Ascending aorta (tissue), 2 donors: ENCODE data around the gene SLC24A3. TPM values are rescaled to one million over a fixed set of nuclear protein-coding genes. Genes with fewer than 3 reads are reported as not detected.

ENCODE experiments used
- DNase-seq, 2 donors: peaks; one replicate each; pipeline ENCODE4 v3.0.0-alpha.2; 2019; ENCODE audit warnings: low spot score in 2 of 2
- H3K27ac ChIP-seq, 2 donors: fragments of 200-600 bp; sonication (generic); one replicate each; pipeline ENCODE4 v1.5.1; 2016 to 2017; ENCODE audit warnings: mild to moderate bottlenecking in 1 of 2
- H3K27me3 ChIP-seq: fragments of 200-600 bp; sonication (generic); one replicate; pipeline ENCODE4 v1.5.1; 2017
- H3K36me3 ChIP-seq, 2 donors: fragments of 200-600 bp; sonication (generic); one replicate each; pipeline ENCODE4 v1.5.1; 2016
- H3K4me1 ChIP-seq, 2 donors: fragments of 200-600 bp; sonication (generic); one replicate each; pipeline ENCODE4 v1.5.1; 2016 to 2017; ENCODE audit warnings: mild to moderate bottlenecking in 1 of 2
- H3K4me3 ChIP-seq, 2 donors: fragments of 200-600 bp; sonication (generic); one replicate each; pipeline ENCODE4 v1.5.1; 2016 to 2017; ENCODE audit warnings: mild to moderate bottlenecking in 1 of 2
- H3K9me3 ChIP-seq, 2 donors: fragments of 200-600 bp; sonication (generic); one replicate each; pipeline ENCODE4 v1.5.1; 2016
- CTCF ChIP-seq, 3 experiments: fragments of 200-600 bp in 2 of 3; fragments of 450-650 bp in 1 of 3; sonication (generic) in 2 of 3; IDR thresholded peaks; one replicate each; pipeline ENCODE4 v1.5.1; 2016 to 2019; ENCODE audit warnings: antibody characterized with exemption in 3 of 3, mild to moderate bottlenecking in 1 of 3, moderate library complexity in 1 of 3
- intact Hi-C: fragments of 100-400 bp; cut with DNase I; formaldehyde crosslinking; loops from one replicate; pipeline ENCODE4 v1.15.1; 2023
- total RNA-seq: library from RNA; depleted of rRNA; stranded (reverse); fragments of >200 nt; gene quantifications from one replicate; pipeline ENCODE4 v1.1.0, GENCODE V29; 2016

Gene SLC24A3
- total RNA-seq, 1 donor from 2014 or later: 12.9 TPM

DNA sequence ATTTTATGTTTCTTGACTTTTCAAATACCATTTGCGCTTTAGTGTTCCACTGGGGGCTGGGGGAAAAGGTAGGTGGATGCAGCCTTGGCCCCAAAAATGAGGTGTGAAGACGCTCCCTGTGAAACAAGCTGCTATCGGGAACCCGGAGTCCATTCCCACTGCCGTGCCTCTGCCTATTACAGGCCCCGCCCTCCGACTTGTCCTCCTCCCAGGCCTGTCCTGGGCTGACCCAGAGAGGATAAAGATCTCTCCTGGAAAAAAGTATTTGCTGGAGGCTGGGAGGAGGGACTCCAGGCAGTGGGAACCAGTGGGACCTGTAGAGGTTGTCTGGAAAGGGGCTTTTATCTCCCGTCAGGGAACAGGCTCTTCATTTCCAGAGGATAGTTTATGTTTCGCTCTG is 215.0 kb downstream of the SLC24A3 start:
- H3K4me3 ChIP-seq: no peak overlapping the region
- H3K27ac ChIP-seq: no peak overlapping the region
- DNase-seq: no peak
- H3K27me3 ChIP-seq: no peaks in the 10 kb centered on the region
- H3K36me3 ChIP-seq: no peaks in the 10 kb centered on the region
- H3K9me3 ChIP-seq: no peaks in the 10 kb centered on the region
- peaks cover 0 to 8% of the 10 kb centered on the region in 2 donors for H3K4me1 ChIP-seq
- intact Hi-C loops: no loop called here
- no peak for TF ChIP-seq CTCF (IDR thresholded peaks at IDR 0.05)

DNA sequence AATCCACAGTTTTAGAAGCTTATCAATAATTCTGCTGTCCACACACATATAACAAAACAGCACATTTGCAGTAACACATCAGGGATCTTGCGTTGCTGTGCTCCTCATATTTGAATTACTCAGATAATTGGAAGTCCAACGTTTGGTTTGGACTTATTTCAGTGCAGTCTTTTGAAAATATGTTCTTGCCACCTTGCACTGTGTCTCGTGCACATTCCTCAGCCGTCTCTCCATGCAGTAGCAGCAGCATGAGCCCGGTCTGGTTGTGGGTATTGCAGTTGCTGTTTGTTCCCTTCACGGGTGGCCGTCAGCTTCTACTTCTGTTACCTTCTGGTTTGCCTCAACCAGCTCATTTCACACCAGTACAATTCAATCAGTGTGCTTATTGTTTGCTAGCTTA is 215.5 kb downstream of the SLC24A3 start:
- Histone ChIP-seq H3K27ac (no peak overlapping the region), H3K9me3 (no peaks in the 10 kb centered on the region), H3K36me3 (no peaks in the 10 kb centered on the region), H3K27me3 (no peaks in the 10 kb centered on the region), H3K4me3 (no peak overlapping the region), H3K4me1 (peaks cover 0 to 8% of the 10 kb centered on the region in 2 donors)
- intact Hi-C loops: no loop called here
- no peak for TF ChIP-seq CTCF (IDR thresholded peaks at IDR 0.05)
- DNase-seq: no peak

DNA sequence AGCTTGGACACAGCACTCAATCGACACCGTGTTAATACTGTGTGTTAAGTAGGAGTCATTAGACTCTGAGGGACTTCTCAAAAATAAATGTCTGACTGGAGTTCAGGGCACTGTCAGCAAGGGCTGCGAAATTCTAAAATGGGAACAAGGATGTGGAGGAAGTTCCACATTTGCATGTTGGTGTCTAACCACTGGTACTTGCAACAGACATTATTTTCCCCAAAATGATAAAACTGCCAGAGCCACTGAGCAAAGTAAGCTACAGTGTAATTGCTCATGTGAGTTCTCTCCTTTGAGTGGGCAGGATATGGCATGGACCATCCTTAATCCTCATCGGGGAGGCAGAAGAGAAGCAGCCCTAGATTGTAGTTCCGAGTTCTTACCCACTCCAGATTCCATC is 215.9 kb downstream of the SLC24A3 start:
- Histone ChIP-seq H3K4me1 (peaks cover 0 to 8% of the 10 kb centered on the region in 2 donors), H3K9me3 (no peaks in the 10 kb centered on the region), H3K36me3 (no peaks in the 10 kb centered on the region), H3K27me3 (no peaks in the 10 kb centered on the region), H3K27ac (no peak overlapping the region), H3K4me3 (no peak overlapping the region)
- TF ChIP-seq CTCF (IDR thresholded peaks at IDR 0.05): no peak
- intact Hi-C loops: no loop called here
- DNase-seq: no peak

DNA sequence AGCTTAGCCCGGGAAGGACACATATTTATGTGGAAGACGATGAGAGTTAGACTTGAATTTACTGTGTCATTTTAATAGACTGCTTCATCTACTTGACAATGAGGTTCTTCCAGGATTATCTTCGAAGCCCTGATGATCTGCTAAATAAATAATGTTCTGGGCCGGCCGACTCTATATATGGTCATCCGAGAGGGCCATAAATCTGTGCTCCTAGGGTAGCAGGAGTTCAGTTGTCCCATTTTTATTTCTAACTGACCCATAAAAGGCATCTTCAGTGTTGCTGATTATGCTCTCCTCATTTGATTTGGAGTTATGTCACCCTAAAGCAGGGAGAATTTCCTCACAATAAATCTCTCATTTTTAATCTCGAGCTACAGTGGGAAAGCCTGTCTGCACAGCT is 217.1 kb downstream of the SLC24A3 start:
- H3K36me3 ChIP-seq: no peaks in the 10 kb centered on the region
- no peak for TF ChIP-seq CTCF (IDR thresholded peaks at IDR 0.05)
- intact Hi-C loops: no loop called here
- no peak overlapping the region for H3K27ac ChIP-seq
- no peak overlapping the region for H3K4me3 ChIP-seq
- DNase-seq: no peak
- peaks cover 0 to 8% of the 10 kb centered on the region in 2 donors for H3K4me1 ChIP-seq
- H3K27me3 ChIP-seq: no peaks in the 10 kb centered on the region
- H3K9me3 ChIP-seq: no peaks in the 10 kb centered on the region

GRCh38 chr20:19430641-19431315 is 218.3 kb downstream of the SLC24A3 start:
- H3K36me3 ChIP-seq: no peaks in the 10 kb centered on the region
- no peaks in the 10 kb centered on the region for H3K27me3 ChIP-seq
- H3K4me3 ChIP-seq: no peak overlapping the region
- no peak for TF ChIP-seq CTCF (IDR thresholded peaks at IDR 0.05)
- intact Hi-C loops: no loop called here
- H3K27ac ChIP-seq: no peak overlapping the region
- no peak for DNase-seq
- no peaks in the 10 kb centered on the region for H3K9me3 ChIP-seq
- H3K4me1 ChIP-seq: peaks cover 0 to 8% of the 10 kb centered on the region in 2 donors

DNA sequence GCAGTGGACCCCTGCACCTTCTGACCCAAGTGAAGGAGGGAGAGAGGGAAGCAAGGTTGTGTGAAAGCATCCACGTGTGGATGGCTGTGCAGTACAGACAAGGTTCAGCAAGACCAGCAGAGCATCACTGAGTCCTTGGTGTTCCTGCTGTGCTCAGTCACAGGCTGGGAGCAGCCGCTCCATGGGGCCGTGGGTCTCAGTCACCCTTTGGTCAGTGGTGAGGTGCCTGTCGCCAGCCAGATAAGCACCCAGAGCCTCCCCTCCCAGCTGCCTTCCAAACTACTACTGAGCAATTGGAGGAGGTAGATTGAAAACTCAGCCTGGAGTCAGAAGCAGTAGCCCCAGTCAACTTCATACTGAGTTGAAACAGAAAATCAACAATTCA is 218.9 kb downstream of the SLC24A3 start:
- H3K36me3 ChIP-seq: no peaks in the 10 kb centered on the region
- intact Hi-C loops: no loop called here
- H3K4me1 ChIP-seq: peaks cover 0 to 8% of the 10 kb centered on the region in 2 donors
- no peak overlapping the region for H3K27ac ChIP-seq
- H3K27me3 ChIP-seq: no peaks in the 10 kb centered on the region
- TF ChIP-seq CTCF (IDR thresholded peaks at IDR 0.05): no peak
- H3K4me3 ChIP-seq: no peak overlapping the region
- no peaks in the 10 kb centered on the region for H3K9me3 ChIP-seq
- no peak for DNase-seq
